ENCODE data around the gene GFM2.
A peak's percentile ranks its signal among the peaks of the same experiment; 100 is the strongest.

The GFM2 gene

GRCh38 chr5:74767579-74767913 lies 629 bp upstream of the GFM2 start:
- no peaks in the 10 kb centered on the region for H3K9me3 ChIP-seq (ENCODE audit: low read length)
- H3F3A ChIP-seq (ENCODE audit: insufficient read depth, low read length), result no peaks in the 10 kb centered on the region
- H2AFZ ChIP-seq (ENCODE audit: low read length), result no peak overlapping the region; the same call in 1 of the 2 replicates
- H3K4me2 ChIP-seq (ENCODE audit: low read length), result peak overlapping the region; percentile 86
- peaks cover 47% of the 10 kb centered on the region for H3K36me3 ChIP-seq (ENCODE audit: insufficient read depth, low read length)
- no peaks in the 10 kb centered on the region; the same call in 1 of the 2 replicates for H4K20me1 ChIP-seq (ENCODE audit: insufficient read depth, low read length)
- H3K4me3 ChIP-seq (ENCODE audit: low read depth, low read length, poor library complexity, severe bottlenecking), result peak overlapping the region; percentile 95
- no peaks in the 10 kb centered on the region for H3K9me2 ChIP-seq (ENCODE audit: low read depth, low read length)
- TF ChIP-seq EZH2 (IDR thresholded peaks at IDR 0.05; ENCODE audit: borderline replicate concordance, low read length), result no peak
- no peak for TF ChIP-seq CTCF (IDR thresholded peaks at IDR 0.05; ENCODE audit: low read length)
- H3K79me2 ChIP-seq (ENCODE audit: insufficient read depth, low read length), result peaks cover 46% of the 10 kb centered on the region
- peak overlapping the region; percentile 49 for H3K27ac ChIP-seq (ENCODE audit: low read depth, low read length, poor library complexity, severe bottlenecking)
- H3K9ac ChIP-seq (ENCODE audit: low read length), result peak overlapping the region; percentile 94
- no peaks in the 10 kb centered on the region for H3K27me3 ChIP-seq (ENCODE audit: insufficient read depth, low read length)
- peaks cover 34% of the 10 kb centered on the region for H3K4me1 ChIP-seq (ENCODE audit: insufficient read depth, low read length, severe bottlenecking)

- H3K27me3 ChIP-seq (ENCODE audit: insufficient read depth, low read length), result no peaks in the 10 kb centered on the region
- H3K27ac ChIP-seq (ENCODE audit: low read depth, low read length, poor library complexity, severe bottlenecking), result peak overlapping the region; percentile 62
- no peaks in the 10 kb centered on the region for H3K9me2 ChIP-seq (ENCODE audit: low read depth, low read length)
- no peaks in the 10 kb centered on the region; the same call in 1 of the 2 replicates for H4K20me1 ChIP-seq (ENCODE audit: insufficient read depth, low read length)
- peaks cover 34% of the 10 kb centered on the region for H3K4me1 ChIP-seq (ENCODE audit: insufficient read depth, low read length, severe bottlenecking)
- peaks cover 46% of the 10 kb centered on the region for H3K79me2 ChIP-seq (ENCODE audit: insufficient read depth, low read length)
- H3K36me3 ChIP-seq (ENCODE audit: insufficient read depth, low read length), result peaks cover 48% of the 10 kb centered on the region
- peak overlapping the region; percentile 44; the same call in 1 of the 2 replicates for H2AFZ ChIP-seq (ENCODE audit: low read length)
- peak overlapping the region; percentile 94 for H3K9ac ChIP-seq (ENCODE audit: low read length)
- H3K9me3 ChIP-seq (ENCODE audit: low read length), result no peaks in the 10 kb centered on the region
- peaks cover 4% of the 10 kb centered on the region; the same call in 1 of the 2 replicates for H3F3A ChIP-seq (ENCODE audit: insufficient read depth, low read length)
- peak overlapping the region; percentile 95 for H3K4me3 ChIP-seq (ENCODE audit: low read depth, low read length, poor library complexity, severe bottlenecking)
- no peak for TF ChIP-seq EZH2 (IDR thresholded peaks at IDR 0.05; ENCODE audit: borderline replicate concordance, low read length)
- peak; percentile 51 for TF ChIP-seq CTCF (IDR thresholded peaks at IDR 0.05; ENCODE audit: low read length)
- peak overlapping the region; percentile 86 for H3K4me2 ChIP-seq (ENCODE audit: low read length)
Measured at GRCh38 chr5:74766418-74766848, 484 bp downstream of the GFM2 start.

GRCh38 chr5:74765929-74766328 lies 988 bp downstream of the GFM2 start:
- no peaks in the 10 kb centered on the region; the same call in 1 of the 2 replicates for H4K20me1 ChIP-seq (ENCODE audit: insufficient read depth, low read length)
- no peaks in the 10 kb centered on the region for H3K27me3 ChIP-seq (ENCODE audit: insufficient read depth, low read length)
- peaks cover 4% of the 10 kb centered on the region; the same call in 1 of the 2 replicates for H3F3A ChIP-seq (ENCODE audit: insufficient read depth, low read length)
- no peaks in the 10 kb centered on the region for H3K9me2 ChIP-seq (ENCODE audit: low read depth, low read length)
- peaks cover 46% of the 10 kb centered on the region for H3K36me3 ChIP-seq (ENCODE audit: insufficient read depth, low read length)
- no peak overlapping the region for H2AFZ ChIP-seq (ENCODE audit: low read length)
- H3K9ac ChIP-seq (ENCODE audit: low read length), result peak overlapping the region; percentile 94
- no peaks in the 10 kb centered on the region for H3K9me3 ChIP-seq (ENCODE audit: low read length)
- peaks cover 34% of the 10 kb centered on the region for H3K4me1 ChIP-seq (ENCODE audit: insufficient read depth, low read length, severe bottlenecking)
- H3K27ac ChIP-seq (ENCODE audit: low read depth, low read length, poor library complexity, severe bottlenecking), result no peak overlapping the region
- H3K79me2 ChIP-seq (ENCODE audit: insufficient read depth, low read length), result peaks cover 46% of the 10 kb centered on the region
- peak overlapping the region; percentile 95 for H3K4me3 ChIP-seq (ENCODE audit: low read depth, low read length, poor library complexity, severe bottlenecking)
- no peak for TF ChIP-seq CTCF (IDR thresholded peaks at IDR 0.05; ENCODE audit: low read length)
- no peak for TF ChIP-seq EZH2 (IDR thresholded peaks at IDR 0.05; ENCODE audit: borderline replicate concordance, low read length)
- H3K4me2 ChIP-seq (ENCODE audit: low read length), result peak overlapping the region; percentile 86
